Retinal pigment epithelial cell (primary cell): ENCODE data around the gene L2HGDH.

Experiments
- DNase-seq: peaks from one replicate; pipeline ENCODE4 v3.0.0-alpha.2; 2010; ENCODE audit warnings: low read depth
- H3K4me3 ChIP-seq: 2 replicates; pipeline ENCODE4 v1.5.1; 2011; ENCODE audit warnings: mild to moderate bottlenecking, low read length, control low read depth, moderate library complexity
- TF ChIP-seq, protein P1 (sequence below): conservative IDR thresholded peaks from 2 replicates; pipeline ENCODE4 v1.5.1; 2011; ENCODE audit warnings: low read depth, low read length, control low read depth, inconsistent platforms

Gene L2HGDH

DNA sequence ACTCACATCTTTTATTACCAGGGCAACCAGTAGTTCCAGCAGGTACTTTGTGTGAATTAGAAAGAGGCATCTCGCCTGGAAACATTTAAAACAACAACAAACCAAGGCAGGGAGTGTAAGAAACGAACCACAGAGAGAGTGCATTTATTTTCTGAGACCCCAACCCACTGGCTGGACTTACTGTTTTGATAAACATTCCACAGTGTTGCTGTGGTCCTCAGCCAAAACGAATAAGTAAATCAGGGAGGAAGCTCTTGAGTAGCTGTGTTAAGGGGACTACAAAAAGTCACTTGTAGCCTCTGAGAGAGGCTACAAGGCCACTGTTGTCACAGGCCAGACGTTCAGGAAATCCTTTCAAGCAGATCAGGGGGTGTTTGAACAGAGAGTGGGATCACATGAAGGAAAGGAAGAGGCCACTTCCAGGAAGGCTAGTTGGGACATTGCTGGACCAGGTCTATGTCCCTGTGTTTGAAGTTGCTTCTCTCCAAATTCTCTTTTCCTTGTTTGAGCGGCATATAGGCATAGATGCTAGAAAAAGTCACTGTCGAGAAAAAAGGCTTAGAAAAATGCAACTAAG lies 33.9 kb upstream of the L2HGDH start:
- no peak for DNase-seq
- TF ChIP-seq, protein P1, sequence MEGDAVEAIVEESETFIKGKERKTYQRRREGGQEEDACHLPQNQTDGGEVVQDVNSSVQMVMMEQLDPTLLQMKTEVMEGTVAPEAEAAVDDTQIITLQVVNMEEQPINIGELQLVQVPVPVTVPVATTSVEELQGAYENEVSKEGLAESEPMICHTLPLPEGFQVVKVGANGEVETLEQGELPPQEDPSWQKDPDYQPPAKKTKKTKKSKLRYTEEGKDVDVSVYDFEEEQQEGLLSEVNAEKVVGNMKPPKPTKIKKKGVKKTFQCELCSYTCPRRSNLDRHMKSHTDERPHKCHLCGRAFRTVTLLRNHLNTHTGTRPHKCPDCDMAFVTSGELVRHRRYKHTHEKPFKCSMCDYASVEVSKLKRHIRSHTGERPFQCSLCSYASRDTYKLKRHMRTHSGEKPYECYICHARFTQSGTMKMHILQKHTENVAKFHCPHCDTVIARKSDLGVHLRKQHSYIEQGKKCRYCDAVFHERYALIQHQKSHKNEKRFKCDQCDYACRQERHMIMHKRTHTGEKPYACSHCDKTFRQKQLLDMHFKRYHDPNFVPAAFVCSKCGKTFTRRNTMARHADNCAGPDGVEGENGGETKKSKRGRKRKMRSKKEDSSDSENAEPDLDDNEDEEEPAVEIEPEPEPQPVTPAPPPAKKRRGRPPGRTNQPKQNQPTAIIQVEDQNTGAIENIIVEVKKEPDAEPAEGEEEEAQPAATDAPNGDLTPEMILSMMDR: no peak
- no peak overlapping the region for H3K4me3 ChIP-seq

DNA sequence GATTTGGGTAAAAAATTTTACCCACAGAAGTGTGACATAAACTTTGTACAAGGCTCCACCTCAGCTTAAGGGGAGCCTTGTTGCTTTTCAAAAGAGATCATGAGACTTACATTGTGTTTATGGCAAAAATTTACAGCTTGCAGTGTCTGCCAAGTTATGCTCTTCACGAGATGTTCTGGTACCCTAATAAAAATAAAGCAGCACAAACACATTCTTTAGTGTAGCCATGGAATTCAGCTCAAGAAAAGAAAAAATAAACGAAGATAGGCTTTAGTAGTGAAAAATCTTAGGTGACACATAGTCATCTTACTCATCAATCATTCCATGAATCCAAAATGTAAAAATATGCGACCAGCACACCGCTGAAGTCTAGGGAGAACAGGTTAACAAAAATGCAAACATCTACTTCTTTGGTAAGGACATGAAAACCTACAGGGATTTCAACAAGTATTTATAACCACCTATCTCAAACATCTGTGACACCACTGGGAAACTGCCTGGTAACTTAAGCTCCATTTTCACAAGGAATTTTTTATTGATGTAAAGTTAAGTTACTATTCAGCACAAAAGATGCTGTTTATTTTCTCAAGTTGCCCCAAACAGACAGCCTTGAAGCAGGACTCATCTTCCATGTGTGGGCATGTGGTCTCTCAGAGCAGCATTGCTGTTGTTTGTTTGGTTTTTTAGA lies 33.0 kb upstream of the L2HGDH start:
- TF ChIP-seq, protein P1: no peak
- DNase-seq: no peak

DNA sequence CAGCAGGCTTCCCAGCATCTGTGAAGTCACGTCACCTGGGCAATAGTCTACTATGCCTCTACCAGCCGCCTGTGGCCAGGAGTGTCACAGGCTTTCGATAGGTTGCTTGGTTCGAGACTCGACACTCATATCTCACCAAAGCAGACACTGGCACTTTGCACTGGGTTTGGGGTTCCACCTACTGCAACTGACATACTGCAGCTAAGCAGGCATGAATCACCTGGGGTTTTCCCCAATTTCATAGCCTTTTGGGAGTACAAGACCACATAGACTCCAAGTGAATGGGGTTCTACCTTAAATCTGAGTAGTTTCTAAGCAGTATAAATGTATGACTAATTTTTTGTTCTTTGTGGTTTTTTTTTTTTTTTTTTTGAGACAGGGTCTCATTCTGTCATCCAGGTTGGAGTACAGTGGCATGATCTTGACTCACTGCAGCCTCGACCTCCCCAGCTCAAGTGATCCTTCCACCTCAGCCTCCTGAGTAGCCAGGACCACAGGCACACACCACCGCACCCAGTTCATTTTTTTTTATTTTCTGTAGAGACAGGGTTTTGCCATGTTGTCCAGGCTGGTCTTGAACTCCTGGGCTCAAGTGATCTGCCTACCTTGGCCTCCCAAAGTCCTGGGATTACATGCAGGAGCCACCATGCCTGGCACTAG lies 32.2 kb upstream of the L2HGDH start:
- DNase-seq: no peak
- TF ChIP-seq, protein P1: no peak
- no peak overlapping the region for H3K4me3 ChIP-seq

More for the DNA sequence above, 33.0 kb upstream of the L2HGDH start:
- H3K4me3 ChIP-seq: no peak overlapping the region

DNA sequence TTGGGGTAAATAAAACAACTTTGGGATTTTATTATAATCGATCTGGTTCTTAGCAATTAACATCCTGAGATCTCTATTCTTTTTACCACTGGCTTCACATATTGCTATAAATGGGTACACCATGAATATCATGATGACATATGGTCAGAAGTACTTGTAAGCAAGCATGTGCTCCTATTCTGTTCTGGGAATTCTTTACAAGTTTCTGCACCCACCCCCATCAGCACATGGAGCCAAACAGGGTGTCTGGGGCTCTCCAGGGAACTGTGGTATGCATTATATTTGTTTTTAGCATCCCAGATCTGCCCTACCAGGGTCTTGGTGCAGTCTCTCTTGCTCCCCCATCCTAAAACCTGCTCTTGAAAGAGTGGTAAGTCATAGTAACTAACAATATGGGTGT lies 31.4 kb upstream of the L2HGDH start:
- TF ChIP-seq, protein P1: no peak
- DNase-seq: no peak
- H3K4me3 ChIP-seq: no peak overlapping the region

DNA sequence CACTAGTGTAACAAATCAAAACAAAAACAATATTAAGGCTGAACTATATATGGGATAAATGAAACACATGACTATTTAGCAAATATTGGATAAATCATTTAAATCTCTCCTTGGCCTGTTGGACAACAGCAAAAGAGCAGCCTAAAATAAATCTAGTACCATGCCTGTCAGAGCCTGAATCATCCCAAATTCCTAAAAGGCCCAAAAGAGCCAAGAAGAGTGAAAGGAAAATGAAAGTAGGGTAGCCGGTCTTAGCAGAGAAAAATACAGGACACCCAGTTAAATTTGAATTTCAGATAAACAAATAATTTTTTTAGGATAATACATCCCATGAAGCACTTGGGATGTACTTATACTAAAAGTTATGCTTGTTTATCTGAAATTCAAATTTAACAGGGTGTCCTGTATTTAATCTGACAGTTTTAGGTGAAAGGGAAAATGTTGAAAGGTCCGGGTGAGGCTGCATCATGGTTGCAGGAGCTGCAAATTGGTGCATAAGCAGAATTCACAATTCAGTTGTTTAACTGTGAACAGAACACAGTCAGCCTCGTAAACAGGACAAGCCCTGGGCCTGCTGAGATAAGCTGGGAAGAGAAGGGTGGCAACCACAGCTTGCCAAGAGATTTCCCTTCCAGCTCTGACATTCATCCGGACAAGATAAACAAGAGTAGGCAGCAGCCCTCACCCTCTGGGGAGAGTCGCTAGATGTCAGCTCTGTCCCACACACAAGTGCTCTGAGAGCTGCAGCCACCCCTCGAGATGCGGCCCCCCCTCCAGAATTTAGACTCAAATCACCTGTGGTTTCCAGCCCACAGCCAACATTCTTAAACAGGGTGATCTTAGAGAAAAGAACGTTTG lies 30.4 kb upstream of the L2HGDH start:
- no peak overlapping the region for H3K4me3 ChIP-seq
- TF ChIP-seq, protein P1: peak; percentile 22
- DNase-seq: no peak

DNA sequence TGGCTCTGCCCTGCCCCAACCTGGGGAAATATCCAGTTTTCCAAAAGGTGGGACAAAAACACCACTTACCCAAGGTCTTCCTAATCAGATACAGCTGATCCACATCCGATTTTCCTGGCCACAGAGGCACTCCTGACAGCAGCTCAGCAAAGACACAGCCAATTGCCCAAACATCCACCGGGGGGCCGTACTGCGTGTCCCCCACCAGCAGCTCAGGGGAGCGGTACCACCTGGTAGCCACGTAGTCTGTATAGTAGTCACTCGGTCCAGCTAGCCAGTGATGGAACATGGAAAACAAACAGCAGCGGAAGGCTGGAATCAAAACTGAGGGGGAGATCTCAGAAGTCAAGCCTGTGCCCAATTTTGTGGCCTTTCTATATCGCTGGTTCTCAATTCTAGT lies 28.9 kb upstream of the L2HGDH start:
- DNase-seq: no peak
- TF ChIP-seq, protein P1: peak; percentile 15

More for the DNA sequence above, 28.9 kb upstream of the L2HGDH start:
- H3K4me3 ChIP-seq: no peak overlapping the region
